K562 (cell line): Measurements from ENCODE around the gene IZUMO4. TPM values are rescaled to one million over a fixed set of nuclear protein-coding genes. Genes with fewer than 3 reads are reported as not detected.

ENCODE experiments used
- ATAC-seq: fragments of 200-7000 bp; cut with Tn5 transposase; 3 replicates; pipeline ENCODE4 v1.9.1; 2020; ENCODE audit warnings: moderate library complexity
- BruUV-seq: library from RNA; stranded (reverse); fragments of 400-500 nt; replicated peaks from 2 replicates; lab custom pipeline; 2021; lab: Mats Ljungman, UMichigan
- CTCF ChIA-PET: fragments of 300-600 bp; formaldehyde crosslinking; extraction: SDS; loops from one replicate; lab custom pipeline; 2021; ENCODE audit warnings: low intra/inter-chr PET ratio; lab: Yijun Ruan, JAX
- POLR2A ChIA-PET: fragments of 300-600, 350-650 bp; sonication (Branson Sonifier 250); formaldehyde crosslinking; extraction: SDS; loops from one replicate; lab custom pipeline; 2021; ENCODE audit warnings: antibody characterized with exemption, inconsistent platforms; lab: Yijun Ruan, JAX
- DNase-seq, 4 experiments: peaks; one replicate each; pipeline versions ENCODE4 v3.0.0 to v3.0.0-alpha.2; 2011 to 2018; ENCODE audit warnings: low spot score in 3 of 4, mixed read lengths in 3 of 4; ENCODE audit errors: extremely low read depth in 1 of 4
- FAIRE-seq: peaks from 2 replicates; lab custom pipeline; 2011; peaks lifted over from hg19 to GRCh38; lab: Jason Lieb, UNC
- H2AFZ ChIP-seq: 2 replicates; pipeline ENCODE4 v1.6.0; 2011; ENCODE audit warnings: low read depth, low read length, control low read depth, inconsistent platforms
- H3K27ac ChIP-seq: fragments of 200-600 bp; 3 replicates; pipeline ENCODE4 v1.8.0; 2011; ENCODE audit warnings: low read depth, mild to moderate bottlenecking, control low read depth, inconsistent platforms, low read length, moderate library complexity, mixed read lengths; ENCODE audit errors: extremely low read depth
- H3K27me3 ChIP-seq, 2 experiments: fragments of 300-600 bp in 1 of 2; 2 replicates in 1 of 2; 3 replicates in 1 of 2; pipeline versions ENCODE4 v1.6.0 to v1.8.0; 2011; ENCODE audit warnings: inconsistent platforms in 2 of 2, low read length in 2 of 2, mild to moderate bottlenecking in 1 of 2, mixed read lengths in 1 of 2, moderate library complexity in 1 of 2; ENCODE audit not compliant: control insufficient read depth in 2 of 2, insufficient read depth in 2 of 2
- H3K36me3 ChIP-seq: fragments of 300-600 bp; 3 replicates; pipeline ENCODE4 v1.8.0; 2011; ENCODE audit warnings: mild to moderate bottlenecking, low read length, inconsistent platforms; ENCODE audit not compliant: control insufficient read depth, insufficient read depth
- H3K4me1 ChIP-seq, 2 experiments: fragments of 200-600 bp in 1 of 2; replicated peaks in 1 of 2; 2 replicates in 1 of 2; 3 replicates in 1 of 2; pipeline versions ENCODE4 v1.5.1 to v1.8.0; 2011; ENCODE audit warnings: inconsistent platforms in 2 of 2, low read length in 2 of 2, mild to moderate bottlenecking in 1 of 2, mixed read lengths in 1 of 2, moderate library complexity in 1 of 2; ENCODE audit not compliant: control insufficient read depth in 2 of 2, insufficient read depth in 2 of 2
- H3K4me2 ChIP-seq: 2 replicates; pipeline ENCODE4 v1.6.1; 2011; ENCODE audit warnings: low read length, control low read depth, inconsistent platforms, mixed read lengths; ENCODE audit not compliant: insufficient read depth
- H3K4me3 ChIP-seq: fragments of 200-600 bp; sonication (generic), shearing (Covaris generic); 2 replicates; pipeline ENCODE4 v1.5.1; 2016; ENCODE audit warnings: control low read depth, inconsistent platforms
- H3K79me2 ChIP-seq: fragments of 200-600 bp; 3 replicates; pipeline ENCODE4 v1.8.0; 2011; ENCODE audit warnings: low read length, inconsistent platforms; ENCODE audit not compliant: control insufficient read depth, insufficient read depth
- H3K9ac ChIP-seq, 2 experiments: 2 replicates each; pipeline versions ENCODE4 v1.6.0 to v1.6.1; 2011; ENCODE audit warnings: low read depth in 2 of 2, low read length in 2 of 2, control low read depth in 1 of 2, inconsistent platforms in 1 of 2, mild to moderate bottlenecking in 1 of 2, mixed read lengths in 1 of 2; ENCODE audit not compliant: insufficient read depth in 1 of 2
- H3K9me1 ChIP-seq: one replicate; pipeline ENCODE4 v1.6.0; 2011; ENCODE audit warnings: inconsistent platforms, mild to moderate bottlenecking, low read length, moderate library complexity; ENCODE audit not compliant: control insufficient read depth, insufficient read depth
- H3K9me3 ChIP-seq: replicated peaks from 2 replicates; pipeline ENCODE4 v1.5.1; 2011; ENCODE audit warnings: low read depth, low read length, inconsistent platforms; ENCODE audit not compliant: control insufficient read depth, insufficient read depth
- H4K20me1 ChIP-seq: replicated peaks from 2 replicates; pipeline ENCODE4 v1.6.1; 2011; ENCODE audit warnings: low read length, inconsistent platforms, mixed read lengths; ENCODE audit not compliant: control insufficient read depth, insufficient read depth
- ARID1B ChIP-seq: fragments of 450-650 bp; IDR thresholded peaks from 2 replicates; pipeline ENCODE4 v1.6.1; 2016; ENCODE audit warnings: antibody characterized with exemption, mild to moderate bottlenecking, inconsistent platforms
- HEY1 ChIP-seq: fragments of 250-450 bp; sonication (Bioruptor Pico); IDR thresholded peaks from 2 replicates; pipeline ENCODE4 v1.5.0; 2020; ENCODE audit warnings: mild to moderate bottlenecking, moderate library complexity, borderline replicate concordance
- MED1 ChIP-seq: sonication (generic); formaldehyde crosslinking; IDR thresholded peaks from 2 replicates; pipeline ENCODE4 v1.8.1; 2023; ENCODE audit warnings: missing genetic modification reagents, borderline replicate concordance
- NR4A1 ChIP-seq, 2 experiments: fragments of 250-450 bp in 1 of 2; fragments of 450-650 bp in 1 of 2; sonication (Bioruptor Pico) in 1 of 2; IDR thresholded peaks; 2 replicates each; pipeline versions ENCODE4 v1.4.0 to v1.6.1; 2016 to 2020; ENCODE audit warnings: mild to moderate bottlenecking in 2 of 2, missing compliant biosample characterization in 1 of 2, missing genetic modification characterization in 1 of 2, moderate library complexity in 1 of 2
- RBM34 ChIP-seq: fragments of 200-400 bp; formaldehyde crosslinking; IDR thresholded peaks from 2 replicates; pipeline ENCODE4 v1.6.1; 2018; ENCODE audit warnings: low read length, borderline replicate concordance; ENCODE audit not compliant: insufficient read depth
- ZNF165 ChIP-seq: fragments of 250-450 bp; sonication (Bioruptor Pico); IDR thresholded peaks from 2 replicates; pipeline ENCODE4 v1.4.0; 2020; ENCODE audit warnings: borderline replicate concordance
- WGBS: fragments of 100-300 bp; shearing (Covaris generic); methylation state at CpG from one replicate; pipeline ENCODE4 v1.1.6; 2016; ENCODE audit warnings: low coverage, mixed read lengths; ENCODE audit not compliant: insufficient coverage; ENCODE audit errors: missing lambda C conversion rate; 5-methylcytosine and 5-hydroxymethylcytosine counted together
- in situ Hi-C: fragments of 300-500 bp; cut with MboI; formaldehyde crosslinking; loops from 4 replicates; pipeline ENCODE4 v1.15.0; 2018; ENCODE audit warnings: inconsistent platforms, mixed read lengths
- intact Hi-C: fragments of 100-400 bp; cut with micrococcal nuclease; formaldehyde crosslinking; loops from 2 replicates; pipeline ENCODE4 v1.14.2; 2022
- polyA plus RNA-seq, 8 experiments: library from polyadenylated mRNA; depleted of rRNA in 4 of 8; stranded (reverse) in 5 of 8; unstranded in 3 of 8; fragments of >200 nt; fragmentation: Nextera tagmentation in 2 of 8; fragmentation: Illumina TruSeq in 1 of 8; extraction: Ambion mirVana in 2 of 8; extraction: Trizol in 1 of 8; gene quantifications; 2 replicates each; pipeline versions ENCODE4 v1.2.1 to v1.2.3, GENCODE V29; 2011 to 2014; ENCODE audit warnings: inconsistent platforms in 1 of 8, missing spikeins in 1 of 8
- total RNA-seq, 7 experiments: library from RNA; depleted of rRNA in 6 of 7; stranded (reverse); fragments of >200 nt in 6 of 7; fragmentation: Illumina TruSeq in 2 of 7; extraction: Trizol in 2 of 7; gene quantifications; 2 replicates each; pipeline versions ENCODE4 v1.2.1 to v1.2.3, GENCODE V29; 2011 to 2021; ENCODE audit warnings: low replicate concordance in 1 of 7
- TF ChIP-seq, protein P1 (sequence below): fragments of 150-350 bp; conservative IDR thresholded peaks from 2 replicates; pipeline ENCODE4 v1.6.1; 2014; ENCODE audit warnings: low read length
- TF ChIP-seq, protein P2 (sequence below), 3 experiments: IDR thresholded peaks in 2 of 3; conservative IDR thresholded peaks in 1 of 3; 2 replicates each; pipeline ENCODE4 v1.5.1; 2011 to 2012; ENCODE audit warnings: low read length in 3 of 3, mild to moderate bottlenecking in 3 of 3, control low read depth in 2 of 3, improper control_type of control experiment in 1 of 3, inconsistent platforms in 1 of 3, low read depth in 1 of 3, mixed read lengths in 1 of 3, moderate library complexity in 1 of 3; ENCODE audit not compliant: insufficient read depth in 2 of 3

The IZUMO4 gene
- total and polyA plus RNA-seq, 9 of the 15 experiments (the other 6 are each of a cell fraction or from before 2014, with no cell fraction given): 0.07 to 3.9 (median 1.2) TPM

DNA sequence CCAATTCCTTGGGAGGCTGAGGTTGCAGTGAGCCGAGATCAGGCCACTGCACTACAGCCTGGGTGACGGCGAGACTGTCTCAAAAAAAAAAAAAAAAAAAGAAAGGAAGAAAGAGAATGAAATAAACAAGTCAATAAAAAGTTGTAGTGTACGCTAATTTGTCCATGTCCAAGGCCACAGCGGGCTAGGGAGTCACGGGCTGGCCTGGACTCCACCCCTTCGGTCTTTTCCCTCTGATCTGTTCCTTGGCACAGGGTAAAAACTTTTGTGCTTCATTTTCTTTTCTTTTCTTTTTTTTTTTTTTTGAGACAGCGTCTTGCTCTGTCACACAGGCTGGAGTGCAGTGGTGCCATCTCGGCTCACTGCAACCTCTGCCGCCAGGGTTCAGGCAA, 26.3 kb upstream of the IZUMO4 start:
- Histone ChIP-seq H4K20me1 (no peaks in the 10 kb centered on the region), H3K9me1 (no peaks in the 10 kb centered on the region), H3K9me3 (no peaks in the 10 kb centered on the region), H3K4me3 (no peak overlapping the region), H3K79me2 (no peaks in the 10 kb centered on the region), H3K9ac (no peak overlapping the region), H3K4me2 (no peak overlapping the region), H3K27me3 (no peaks in the 10 kb centered on the region), H3K27ac (no peak overlapping the region), H3K36me3 (peaks cover 25% of the 10 kb centered on the region; the same call in 2 of the 3 replicates)
- no peak for FAIRE-seq
- POLR2A ChIA-PET: interaction anchor here (0.7 to 1.0 kb wide), 2 partner anchors 19 to 27 kb away, joined by 3 read pairs; no protein-coding TSS in a partner anchor
- no peak for ATAC-seq
- BruUV-seq: no TSS peak
- DNase-seq: no peak
- in situ Hi-C loops: no loop called here
- TF ChIP-seq, protein P1, sequence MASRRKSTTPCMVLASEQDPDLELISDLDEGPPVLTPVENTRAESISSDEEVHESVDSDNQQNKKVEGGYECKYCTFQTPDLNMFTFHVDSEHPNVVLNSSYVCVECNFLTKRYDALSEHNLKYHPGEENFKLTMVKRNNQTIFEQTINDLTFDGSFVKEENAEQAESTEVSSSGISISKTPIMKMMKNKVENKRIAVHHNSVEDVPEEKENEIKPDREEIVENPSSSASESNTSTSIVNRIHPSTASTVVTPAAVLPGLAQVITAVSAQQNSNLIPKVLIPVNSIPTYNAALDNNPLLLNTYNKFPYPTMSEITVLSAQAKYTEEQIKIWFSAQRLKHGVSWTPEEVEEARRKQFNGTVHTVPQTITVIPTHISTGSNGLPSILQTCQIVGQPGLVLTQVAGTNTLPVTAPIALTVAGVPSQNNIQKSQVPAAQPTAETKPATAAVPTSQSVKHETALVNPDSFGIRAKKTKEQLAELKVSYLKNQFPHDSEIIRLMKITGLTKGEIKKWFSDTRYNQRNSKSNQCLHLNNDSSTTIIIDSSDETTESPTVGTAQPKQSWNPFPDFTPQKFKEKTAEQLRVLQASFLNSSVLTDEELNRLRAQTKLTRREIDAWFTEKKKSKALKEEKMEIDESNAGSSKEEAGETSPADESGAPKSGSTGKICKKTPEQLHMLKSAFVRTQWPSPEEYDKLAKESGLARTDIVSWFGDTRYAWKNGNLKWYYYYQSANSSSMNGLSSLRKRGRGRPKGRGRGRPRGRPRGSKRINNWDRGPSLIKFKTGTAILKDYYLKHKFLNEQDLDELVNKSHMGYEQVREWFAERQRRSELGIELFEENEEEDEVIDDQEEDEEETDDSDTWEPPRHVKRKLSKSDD: no peak
- TF ChIP-seq ZNF165 (CRISPR knock-in tag): no peak
- TF ChIP-seq HEY1 (CRISPR knock-in tag): no peak
- TF ChIP-seq MED1 (CRISPR knock-in tag): no peak
- TF ChIP-seq, protein P2, sequence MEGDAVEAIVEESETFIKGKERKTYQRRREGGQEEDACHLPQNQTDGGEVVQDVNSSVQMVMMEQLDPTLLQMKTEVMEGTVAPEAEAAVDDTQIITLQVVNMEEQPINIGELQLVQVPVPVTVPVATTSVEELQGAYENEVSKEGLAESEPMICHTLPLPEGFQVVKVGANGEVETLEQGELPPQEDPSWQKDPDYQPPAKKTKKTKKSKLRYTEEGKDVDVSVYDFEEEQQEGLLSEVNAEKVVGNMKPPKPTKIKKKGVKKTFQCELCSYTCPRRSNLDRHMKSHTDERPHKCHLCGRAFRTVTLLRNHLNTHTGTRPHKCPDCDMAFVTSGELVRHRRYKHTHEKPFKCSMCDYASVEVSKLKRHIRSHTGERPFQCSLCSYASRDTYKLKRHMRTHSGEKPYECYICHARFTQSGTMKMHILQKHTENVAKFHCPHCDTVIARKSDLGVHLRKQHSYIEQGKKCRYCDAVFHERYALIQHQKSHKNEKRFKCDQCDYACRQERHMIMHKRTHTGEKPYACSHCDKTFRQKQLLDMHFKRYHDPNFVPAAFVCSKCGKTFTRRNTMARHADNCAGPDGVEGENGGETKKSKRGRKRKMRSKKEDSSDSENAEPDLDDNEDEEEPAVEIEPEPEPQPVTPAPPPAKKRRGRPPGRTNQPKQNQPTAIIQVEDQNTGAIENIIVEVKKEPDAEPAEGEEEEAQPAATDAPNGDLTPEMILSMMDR (IDR thresholded peaks at IDR 0.05 in 2 of 3, conservative IDR thresholded peaks at IDR 0.05 in 1 of 3; ENCODE audit: insufficient read depth in 2 of 3, low read depth in 1 of 3, low read length in 3 of 3): no peak
- TF ChIP-seq RBM34: no peak
- TF ChIP-seq ARID1B: no peak
- TF ChIP-seq NR4A1 (CRISPR knock-in tag; IDR thresholded peaks at IDR 0.05): no peak
- TF ChIP-seq NR4A1 (tag; IDR thresholded peaks at IDR 0.05): no peak
- TF ChIP-seq, all 486 proteins: peak for 0
- H2AFZ ChIP-seq: no peak overlapping the region
- intact Hi-C loops: no loop called here
- 94% methylated on average over 5 of the region's 10 CpGs for WGBS
- peaks cover 3 to 19% of the 10 kb centered on the region in 2 experiments; a peak in 4 of 5 replicates for H3K4me1 ChIP-seq
- CTCF ChIA-PET: interaction anchor here (0.7 to 2.4 kb wide), 4 partner anchors 49 to 141 kb away, joined by 3 to 21 read pairs (median 6); no protein-coding TSS in a partner anchor
